ENCODE measurements around the gene FAM3C.

FAM3C gene

DNA sequence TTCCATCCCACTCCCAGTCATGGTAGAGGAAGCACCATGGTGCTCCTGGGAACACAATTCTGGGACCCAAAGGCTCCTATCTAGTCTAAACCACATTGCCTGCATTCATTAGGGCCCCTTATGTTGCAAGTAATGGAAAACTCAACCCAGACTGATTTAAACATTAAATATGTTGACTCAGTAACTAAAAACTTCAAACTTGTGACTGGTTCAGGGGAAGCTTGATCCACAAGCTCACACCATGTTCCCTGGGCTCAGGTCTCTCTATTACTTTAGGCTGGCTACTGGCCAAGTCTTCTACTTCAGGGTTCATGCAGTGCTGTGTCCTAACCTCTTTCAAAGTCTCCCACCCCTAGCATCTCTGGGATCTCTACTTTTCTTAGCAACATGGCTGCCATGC, 54.2 kb downstream of the FAM3C start:
- no peak overlapping the region for H3K27ac ChIP-seq
- TF ChIP-seq ZFX (IDR thresholded peaks at IDR 0.05): no peak
- TF ChIP-seq, protein P1, sequence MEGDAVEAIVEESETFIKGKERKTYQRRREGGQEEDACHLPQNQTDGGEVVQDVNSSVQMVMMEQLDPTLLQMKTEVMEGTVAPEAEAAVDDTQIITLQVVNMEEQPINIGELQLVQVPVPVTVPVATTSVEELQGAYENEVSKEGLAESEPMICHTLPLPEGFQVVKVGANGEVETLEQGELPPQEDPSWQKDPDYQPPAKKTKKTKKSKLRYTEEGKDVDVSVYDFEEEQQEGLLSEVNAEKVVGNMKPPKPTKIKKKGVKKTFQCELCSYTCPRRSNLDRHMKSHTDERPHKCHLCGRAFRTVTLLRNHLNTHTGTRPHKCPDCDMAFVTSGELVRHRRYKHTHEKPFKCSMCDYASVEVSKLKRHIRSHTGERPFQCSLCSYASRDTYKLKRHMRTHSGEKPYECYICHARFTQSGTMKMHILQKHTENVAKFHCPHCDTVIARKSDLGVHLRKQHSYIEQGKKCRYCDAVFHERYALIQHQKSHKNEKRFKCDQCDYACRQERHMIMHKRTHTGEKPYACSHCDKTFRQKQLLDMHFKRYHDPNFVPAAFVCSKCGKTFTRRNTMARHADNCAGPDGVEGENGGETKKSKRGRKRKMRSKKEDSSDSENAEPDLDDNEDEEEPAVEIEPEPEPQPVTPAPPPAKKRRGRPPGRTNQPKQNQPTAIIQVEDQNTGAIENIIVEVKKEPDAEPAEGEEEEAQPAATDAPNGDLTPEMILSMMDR (conservative IDR thresholded peaks at IDR 0.05): no peak

DNA sequence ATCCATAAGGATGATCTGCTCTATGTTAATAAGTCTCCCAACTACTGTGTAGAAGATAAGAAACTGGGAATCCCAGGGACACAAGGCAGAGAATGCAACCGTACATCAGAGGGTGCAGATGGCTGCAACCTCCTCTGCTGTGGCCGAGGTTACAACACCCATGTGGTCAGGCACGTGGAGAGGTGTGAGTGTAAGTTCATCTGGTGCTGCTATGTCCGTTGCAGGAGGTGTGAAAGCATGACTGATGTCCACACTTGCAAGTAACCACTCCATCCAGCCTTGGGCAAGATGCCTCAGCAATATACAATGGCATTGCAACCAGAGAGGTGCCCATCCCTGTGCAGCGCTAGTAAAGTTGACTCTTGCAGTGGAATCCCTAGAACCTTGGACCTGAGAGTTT, 57.0 kb downstream of the FAM3C start:
- no peak overlapping the region for H3K27ac ChIP-seq
- TF ChIP-seq, protein P1 (conservative IDR thresholded peaks at IDR 0.05): no peak
- no peak for TF ChIP-seq ZFX (IDR thresholded peaks at IDR 0.05)

DNA sequence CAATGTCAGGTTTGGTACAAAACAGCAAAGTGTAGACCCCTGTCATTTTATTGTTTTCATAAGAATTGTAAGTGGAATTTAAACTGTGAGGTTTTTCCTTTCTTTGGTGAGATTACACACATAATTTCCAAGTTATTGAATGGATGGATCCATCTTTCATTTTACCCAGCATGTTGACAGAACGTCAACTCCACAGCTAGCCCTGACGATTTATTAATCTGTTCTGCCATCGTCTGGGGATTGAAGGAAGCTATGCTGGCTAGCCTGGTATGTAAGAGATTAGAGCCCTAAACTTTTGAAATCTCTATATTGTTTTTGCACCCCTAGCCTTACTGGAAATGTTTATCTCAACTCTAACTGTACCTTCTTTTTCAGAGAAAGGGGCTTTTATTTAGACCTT, 58.7 kb downstream of the FAM3C start:
- H3K27ac ChIP-seq: no peak overlapping the region
- TF ChIP-seq, protein P1 (conservative IDR thresholded peaks at IDR 0.05): peak; percentile 36
- TF ChIP-seq ZFX (IDR thresholded peaks at IDR 0.05): no peak

DNA sequence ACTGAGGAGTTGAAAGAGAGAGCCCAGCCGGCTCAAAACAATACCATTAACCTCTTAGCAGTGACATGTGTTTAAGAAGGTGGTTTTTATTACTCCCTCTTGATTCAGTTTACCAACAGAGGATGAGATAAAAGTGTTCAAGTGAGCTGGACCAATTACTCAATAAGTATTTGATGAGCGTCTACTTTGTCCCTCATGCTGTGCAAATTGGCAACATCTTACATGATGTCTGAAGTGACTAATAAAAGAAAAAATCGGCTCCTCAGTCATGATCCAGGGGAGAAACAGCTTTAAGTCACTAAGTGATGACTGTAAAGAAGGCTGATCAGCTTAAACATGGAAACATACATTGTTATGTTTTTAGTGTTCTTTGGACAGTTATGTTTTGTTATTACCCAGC, 59.5 kb downstream of the FAM3C start:
- TF ChIP-seq, protein P1 (conservative IDR thresholded peaks at IDR 0.05): no peak
- TF ChIP-seq ZFX (IDR thresholded peaks at IDR 0.05): no peak
- H3K27ac ChIP-seq: no peak overlapping the region

DNA sequence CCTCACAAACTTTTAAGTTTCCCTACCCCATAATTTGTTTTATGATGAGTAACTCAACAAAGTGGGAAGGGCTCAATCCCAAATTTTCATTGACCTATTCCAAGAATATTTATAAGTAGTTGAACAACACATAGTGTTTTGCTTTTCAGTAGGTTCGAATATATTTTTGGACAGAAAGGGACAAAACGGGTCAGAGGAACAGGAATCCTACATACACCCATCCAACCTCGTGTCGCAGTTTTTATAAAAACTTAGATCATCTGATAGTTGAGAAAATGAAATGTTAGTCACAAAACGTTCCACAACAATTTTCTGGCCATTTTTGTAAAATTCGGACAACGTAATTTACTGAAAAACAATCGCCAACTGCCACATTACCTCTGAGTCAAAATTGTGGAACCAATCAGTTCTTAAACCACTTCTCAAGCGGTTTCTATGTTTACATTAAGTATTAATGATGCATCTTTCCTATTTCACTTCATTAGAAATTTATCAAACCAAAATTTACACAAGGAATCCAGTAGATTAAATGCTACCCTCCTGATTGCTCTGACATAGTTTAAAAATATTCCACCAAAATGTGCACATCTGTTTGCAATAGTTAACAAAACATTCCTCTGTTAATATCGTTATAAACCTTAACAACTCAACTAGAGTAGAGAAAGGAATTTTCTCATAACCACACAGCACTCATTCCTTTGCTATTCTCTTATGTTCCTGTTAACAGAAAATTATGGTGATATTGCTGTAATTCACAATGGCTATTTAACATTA, 61.0 kb downstream of the FAM3C start:
- H3K27ac ChIP-seq: no peak overlapping the region
- TF ChIP-seq ZFX (IDR thresholded peaks at IDR 0.05): no peak
- TF ChIP-seq, protein P1 (conservative IDR thresholded peaks at IDR 0.05): no peak

DNA sequence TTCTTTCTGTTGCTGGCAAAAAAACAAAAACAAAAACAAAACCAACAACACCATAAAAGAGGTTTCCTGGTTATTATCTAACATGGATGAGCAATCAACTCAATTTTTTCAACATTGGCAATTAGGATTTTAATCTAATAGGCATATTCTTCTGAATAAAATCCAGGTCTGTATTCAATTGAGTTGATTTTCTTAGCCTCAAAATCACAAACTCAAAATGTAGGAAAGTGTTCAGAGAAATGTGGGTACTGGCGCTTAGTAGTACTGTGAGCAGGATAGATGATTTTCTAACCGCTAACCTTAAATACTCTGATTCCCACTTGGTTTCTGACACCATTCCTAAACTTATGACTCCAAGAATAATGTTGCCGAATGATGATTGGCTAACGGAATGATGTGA, 61.7 kb downstream of the FAM3C start:
- no peak overlapping the region for H3K27ac ChIP-seq
- no peak for TF ChIP-seq ZFX (IDR thresholded peaks at IDR 0.05)
- TF ChIP-seq, protein P1 (conservative IDR thresholded peaks at IDR 0.05): no peak

DNA sequence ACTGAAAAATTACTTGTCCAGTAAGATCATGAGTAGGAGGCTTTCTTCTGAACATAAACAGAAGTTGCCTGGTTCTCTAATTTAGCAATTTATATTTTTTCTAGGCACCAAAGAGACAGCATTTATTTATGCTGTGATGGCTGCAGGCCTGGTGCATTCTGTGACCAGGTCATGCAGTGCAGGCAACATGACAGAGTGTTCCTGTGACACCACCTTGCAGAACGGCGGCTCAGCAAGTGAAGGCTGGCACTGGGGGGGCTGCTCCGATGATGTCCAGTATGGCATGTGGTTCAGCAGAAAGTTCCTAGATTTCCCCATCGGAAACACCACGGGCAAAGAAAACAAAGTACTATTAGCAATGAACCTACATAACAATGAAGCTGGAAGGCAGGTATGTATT, 64.5 kb downstream of the FAM3C start:
- no peak for TF ChIP-seq ZFX (IDR thresholded peaks at IDR 0.05)
- TF ChIP-seq, protein P1 (conservative IDR thresholded peaks at IDR 0.05): no peak
- H3K27ac ChIP-seq: no peak overlapping the region
